Measurements from ENCODE around the gene MRFAP1L1. TPM values are rescaled to one million over a fixed set of nuclear protein-coding genes. Genes with fewer than 3 reads are reported as not detected.
A peak's percentile ranks its signal among the peaks of the same experiment; 100 is the strongest.

Gene MRFAP1L1
- total and polyA plus RNA-seq, 2 donors (not counting 3 experiments of a cell fraction or from before 2014, with no cell fraction given) = 28.7 to 42.0 TPM

GRCh38 chr4:6716958-6717655 lies 7.4 kb upstream of the MRFAP1L1 start:
- Histone ChIP-seq H3K36me3 (ENCODE audit: control insufficient read depth in 2 of 2, extremely low read depth in 1 of 2, insufficient read depth in 2 of 2, low read length in 2 of 2) (no peaks in the 10 kb centered on the region), H3K4me3 (replicated peaks in 1 of 3; ENCODE audit: insufficient read depth in 1 of 3, low read depth in 1 of 3, low read length in 3 of 3) (peak overlapping the region; percentile 19 to 69 (median 63)), H3K9ac (replicated peaks; ENCODE audit: extremely low read depth, insufficient read depth, low read length) (peak overlapping the region; percentile 46), H3K27ac (ENCODE audit: insufficient read depth, low read depth, low read length) (no peak overlapping the region), H3K79me2 (ENCODE audit: control insufficient read depth, insufficient read depth, low read length) (peaks cover 15% of the 10 kb centered on the region), H3K4me2 (ENCODE audit: insufficient read depth, low read length) (peak overlapping the region; percentile 75), H4K20me1 (replicated peaks; ENCODE audit: control insufficient read depth, extremely low read depth, insufficient read depth, low read length) (no peaks in the 10 kb centered on the region), H3K27me3 (ENCODE audit: control insufficient read depth in 2 of 2, insufficient read depth in 2 of 2, low read length in 2 of 2) (peaks cover 0 to 2% of the 10 kb centered on the region in 2 experiments), H3K9me1 (replicated peaks; ENCODE audit: control insufficient read depth, extremely low read depth, insufficient read depth, low read length) (no peaks in the 10 kb centered on the region), H3K9me3 (replicated peaks; ENCODE audit: control insufficient read depth, insufficient read depth, low read length) (no peaks in the 10 kb centered on the region), H2AFZ (ENCODE audit: low read depth, low read length) (no peak overlapping the region), H3K4me1 (ENCODE audit: control insufficient read depth, extremely low read depth, insufficient read depth, low read length) (peaks cover 10% of the 10 kb centered on the region)
- FAIRE-seq = no peak
- no TSS peak for BruUV-seq (replicated peaks)
- ChIA-PET CTCF (interaction anchor here (0.6 to 6.7 kb wide), 9 partner anchors 42 to 366 kb away, joined by 3 to 353 read pairs (median 7); partner anchors contain the start of genes GRPEL1 and MRFAP1), POLR2A (interaction anchor here (0.6 to 0.7 kb wide), 2 partner anchors 43 to 143 kb away, joined by 4 to 6 read pairs; a partner anchor contains a TSS)
- intact Hi-C loops (cut with micrococcal nuclease) = loop anchor here (1.0 to 2.0 kb wide), 2 partner anchors 42 to 351 kb away; partner anchors contain the start of gene GRPEL1
- TF ChIP-seq POLR2AphosphoS5 (IDR thresholded peaks at IDR 0.05; ENCODE audit: insufficient read depth, low read depth, low read length) = no peak
- no peak for TF ChIP-seq GATA2 (IDR thresholded peaks at IDR 0.05; ENCODE audit: insufficient read depth, insufficient read length, low read depth, low read length)
- no peak for TF ChIP-seq EZH2 (IDR thresholded peaks at IDR 0.05; ENCODE audit: borderline replicate concordance, low read depth, low read length, severe bottlenecking)
- TF ChIP-seq FOS (IDR thresholded peaks at IDR 0.05; ENCODE audit: borderline replicate concordance, insufficient read depth, low read length) = no peak
- TF ChIP-seq CTCF (IDR thresholded peaks at IDR 0.05; ENCODE audit: extremely low read depth in 1 of 2, insufficient read depth in 1 of 2, low read depth in 1 of 2, low read length in 2 of 2) = no peak
- TF ChIP-seq JUN (IDR thresholded peaks at IDR 0.05; ENCODE audit: borderline replicate concordance, insufficient read depth, insufficient read length, low read depth) = no peak
- dilution Hi-C loops (cut with MboI; ENCODE audit: extremely low pct_ligation_motif_present, low sequenced_read_pairs) = no loop called here
- DNase-seq (ENCODE audit: low read depth, low spot score) = no peak

Data from endothelial cell of umbilical vein (primary cell).